NB4 (cell line): ENCODE results near the gene KRT85.
A peak's percentile ranks its signal among the peaks of the same experiment; 100 is the strongest.

ENCODE experiments used
- DNase-seq: peaks from one replicate; pipeline ENCODE4 v3.0.0; 2010; ENCODE audit warnings: low read depth
- H3K4me3 ChIP-seq: one replicate; pipeline ENCODE4 v1.5.1; 2011; ENCODE audit warnings: mild to moderate bottlenecking, low read depth, low read length, moderate library complexity
- MYC ChIP-seq: IDR thresholded peaks from 2 replicates; pipeline ENCODE4 v1.6.1; 2011; ENCODE audit warnings: low read depth, low read length
- POLR2A ChIP-seq: IDR thresholded peaks from 2 replicates; pipeline ENCODE4 v1.6.1; 2011; ENCODE audit warnings: mild to moderate bottlenecking; ENCODE audit not compliant: insufficient read length; ENCODE audit errors: extremely low read depth
- TF ChIP-seq, protein P1 (sequence below): IDR thresholded peaks from 2 replicates; pipeline ENCODE4 v1.6.1; 2011; ENCODE audit warnings: low read depth, low read length
- TF ChIP-seq, protein P2 (sequence below): IDR thresholded peaks from one replicate; pipeline ENCODE4 v1.5.1; 2012; ENCODE audit warnings: low read depth, low read length

Gene KRT85

DNA sequence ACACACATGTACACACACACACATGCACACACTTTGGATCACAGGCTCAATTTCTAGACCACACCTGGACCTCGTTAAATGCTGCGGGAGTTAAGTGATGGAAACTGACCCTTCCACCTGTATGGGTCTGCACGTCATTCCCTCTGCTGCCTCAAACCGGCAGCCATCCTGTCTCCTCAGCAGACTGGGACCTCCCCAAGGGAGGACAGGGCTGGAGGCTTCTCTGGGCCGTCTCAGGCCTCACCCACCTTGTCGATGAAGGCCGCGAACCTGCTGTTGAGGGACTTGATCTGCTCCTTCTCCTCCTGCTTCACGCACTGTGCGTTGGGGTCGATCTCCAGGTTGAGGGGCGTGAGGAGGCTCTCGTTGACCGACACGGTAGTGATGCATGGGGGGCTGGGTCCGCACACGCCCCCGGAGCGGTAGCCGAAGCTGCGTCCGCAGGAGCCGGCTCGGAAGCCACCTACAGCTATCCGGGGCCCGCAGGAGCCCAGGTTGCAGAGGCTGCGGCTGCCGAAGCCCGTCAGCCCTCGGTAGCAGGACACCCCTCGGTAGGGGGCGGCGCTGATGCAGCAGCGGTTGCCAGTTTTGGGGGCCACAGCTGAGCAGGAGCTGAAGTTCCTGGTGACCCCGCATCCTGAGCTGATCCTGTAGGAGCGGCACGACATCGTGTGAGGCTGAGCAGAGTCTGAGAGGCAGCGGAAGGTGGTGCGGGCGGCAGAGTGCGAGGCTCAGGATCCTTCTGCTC lies at the start of gene KRT85:
Gene KRT85 (minus strand): TSS at position 744 of the 748 bp plus-strand sequence. CDS start 76 bp downstream, at position 668.
- no peak within 1 kb of the TSS for H3K4me3 ChIP-seq
- TF ChIP-seq MYC (no peak), POLR2A (no peak)
- TF ChIP-seq, protein P1, sequence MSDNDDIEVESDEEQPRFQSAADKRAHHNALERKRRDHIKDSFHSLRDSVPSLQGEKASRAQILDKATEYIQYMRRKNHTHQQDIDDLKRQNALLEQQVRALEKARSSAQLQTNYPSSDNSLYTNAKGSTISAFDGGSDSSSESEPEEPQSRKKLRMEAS, result no peak
- TF ChIP-seq, protein P2, sequence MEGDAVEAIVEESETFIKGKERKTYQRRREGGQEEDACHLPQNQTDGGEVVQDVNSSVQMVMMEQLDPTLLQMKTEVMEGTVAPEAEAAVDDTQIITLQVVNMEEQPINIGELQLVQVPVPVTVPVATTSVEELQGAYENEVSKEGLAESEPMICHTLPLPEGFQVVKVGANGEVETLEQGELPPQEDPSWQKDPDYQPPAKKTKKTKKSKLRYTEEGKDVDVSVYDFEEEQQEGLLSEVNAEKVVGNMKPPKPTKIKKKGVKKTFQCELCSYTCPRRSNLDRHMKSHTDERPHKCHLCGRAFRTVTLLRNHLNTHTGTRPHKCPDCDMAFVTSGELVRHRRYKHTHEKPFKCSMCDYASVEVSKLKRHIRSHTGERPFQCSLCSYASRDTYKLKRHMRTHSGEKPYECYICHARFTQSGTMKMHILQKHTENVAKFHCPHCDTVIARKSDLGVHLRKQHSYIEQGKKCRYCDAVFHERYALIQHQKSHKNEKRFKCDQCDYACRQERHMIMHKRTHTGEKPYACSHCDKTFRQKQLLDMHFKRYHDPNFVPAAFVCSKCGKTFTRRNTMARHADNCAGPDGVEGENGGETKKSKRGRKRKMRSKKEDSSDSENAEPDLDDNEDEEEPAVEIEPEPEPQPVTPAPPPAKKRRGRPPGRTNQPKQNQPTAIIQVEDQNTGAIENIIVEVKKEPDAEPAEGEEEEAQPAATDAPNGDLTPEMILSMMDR, result no peak
- DNase-seq, result no peak

DNA sequence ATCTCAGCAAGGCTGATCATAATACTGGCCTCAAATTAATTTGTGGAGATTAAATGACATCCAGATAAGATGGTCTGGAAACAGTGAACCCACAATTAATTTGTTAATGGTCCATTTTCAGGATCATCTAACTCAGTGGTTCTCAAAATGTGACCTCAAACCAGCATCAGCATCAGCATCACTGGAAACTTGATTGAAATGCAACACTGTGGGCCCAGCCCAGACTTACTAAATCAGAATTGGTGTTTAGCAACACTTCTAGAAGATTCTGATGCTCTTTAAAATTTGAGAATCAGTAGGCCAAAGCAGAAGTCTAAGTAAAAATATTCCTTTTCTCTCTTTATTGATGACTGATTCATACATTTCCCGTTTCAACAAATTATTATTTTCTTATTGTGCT lies 49.5 kb upstream of the KRT85 start:
- no peak overlapping the region for H3K4me3 ChIP-seq
- no peak for TF ChIP-seq POLR2A
- TF ChIP-seq, protein P2, result no peak
- TF ChIP-seq, protein P1, result no peak
- no peak for TF ChIP-seq MYC
- DNase-seq, result no peak

- DNase-seq, result no peak
- TF ChIP-seq, protein P1, result no peak
- TF ChIP-seq POLR2A (no peak), MYC (no peak)
- TF ChIP-seq, protein P2, result no peak
- no peak overlapping the region for H3K4me3 ChIP-seq
These were observed 48.8 kb upstream of the KRT85 start for GRCh38 chr12:52415870-52416750.

DNA sequence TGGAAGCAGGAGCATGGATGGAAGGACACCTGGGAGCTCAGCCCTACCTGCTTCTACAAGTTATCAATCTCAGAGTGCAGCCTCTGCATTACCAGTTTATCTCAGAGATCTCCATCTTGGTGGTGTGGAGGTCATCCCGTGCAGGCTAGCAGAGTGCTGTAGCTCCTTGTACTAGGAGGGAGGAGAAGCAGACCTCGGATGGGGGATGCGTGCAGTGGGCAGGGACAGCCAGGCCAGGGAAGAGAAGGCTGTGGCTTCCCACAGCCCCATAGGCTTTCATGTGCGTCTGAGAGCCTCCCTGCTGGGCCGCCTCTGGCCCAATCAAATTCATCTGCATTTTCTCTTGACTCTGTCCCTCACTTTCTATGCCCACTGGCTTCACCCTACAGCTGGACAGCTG lies 47.7 kb upstream of the KRT85 start:
- H3K4me3 ChIP-seq, result no peak overlapping the region
- TF ChIP-seq POLR2A (no peak), MYC (no peak)
- TF ChIP-seq, protein P2, result no peak
- TF ChIP-seq, protein P1, result no peak
- no peak for DNase-seq

DNA sequence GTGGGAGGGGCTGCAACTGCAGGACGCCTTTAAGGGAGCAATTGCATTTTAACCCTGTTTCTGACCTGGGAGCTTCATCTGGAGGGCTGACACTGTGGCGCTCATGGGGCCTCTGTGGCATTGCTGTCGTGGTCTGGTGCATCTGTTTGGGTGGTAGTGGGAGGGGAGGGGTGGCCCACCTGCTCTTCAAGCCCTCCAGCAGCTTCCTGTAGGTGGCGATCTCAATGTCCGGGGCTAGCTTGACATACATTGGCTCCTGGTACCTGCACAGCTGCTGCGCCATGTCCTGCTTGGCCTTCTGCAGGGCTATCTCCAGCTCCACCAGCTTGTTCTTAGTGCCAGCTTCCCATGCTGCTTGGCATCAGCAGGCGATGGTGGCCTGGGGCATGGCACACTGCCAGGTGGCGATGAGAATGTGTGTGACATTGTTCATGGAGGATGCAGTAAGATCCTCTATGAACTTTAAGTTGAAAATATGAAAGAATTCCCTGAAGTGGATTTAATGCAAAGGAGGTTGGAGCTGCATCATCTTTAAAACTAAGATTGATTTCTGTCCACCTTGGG lies 46.6 kb upstream of the KRT85 start:
- no peak overlapping the region for H3K4me3 ChIP-seq
- TF ChIP-seq MYC (no peak), POLR2A (no peak)
- TF ChIP-seq, protein P2, result peak; percentile 16
- DNase-seq, result no peak
